HCT116 (cell line): ENCODE data around the gene GARS1. TPM values are rescaled to one million over a fixed set of nuclear protein-coding genes. Genes with fewer than 3 reads are reported as not detected.

Experiments used
- ATAC-seq: fragments of 200-7000 bp; cut with Tn5 transposase; 2 replicates; pipeline ENCODE4 v1.9.1; 2020; ENCODE audit warnings: mild to moderate bottlenecking, moderate library complexity
- BruUV-seq: library from RNA; stranded (reverse); fragments of 400-500 nt; replicated peaks from 2 replicates; lab custom pipeline; 2021; lab: Mats Ljungman, UMichigan
- CTCF ChIA-PET: fragments of 300-600 bp; sonication (Branson Sonifier 250); formaldehyde crosslinking; loops from one replicate; lab custom pipeline; 2021; ENCODE audit warnings: antibody characterized with exemption; lab: Charles Lee
- POLR2A ChIA-PET: fragments of 300-600, 350-600 bp; sonication (Branson Sonifier 250); formaldehyde crosslinking; loops from one replicate; lab custom pipeline; 2021; ENCODE audit warnings: antibody characterized with exemption; lab: Charles Lee
- RAD21 ChIA-PET, 2 experiments: fragments of 300-600 bp; sonication (Branson Sonifier 250); formaldehyde crosslinking; loops; one replicate each; lab custom pipeline; 2023; ENCODE audit warnings: low total read pairs in 2 of 2; ENCODE audit not compliant: uncharacterized antibody in 2 of 2, unreplicated experiment in 2 of 2, low non-redundant PET in 1 of 2; lab: Charles Lee
- DNase-seq: peaks from one replicate; pipeline ENCODE4 v3.0.0-alpha.2; 2010; ENCODE audit warnings: low read depth, low spot score
- H2AFZ ChIP-seq: fragments of 200-600 bp; shearing (Covaris generic), sonication (generic); 2 replicates; pipeline ENCODE4 v1.6.1; 2017; ENCODE audit warnings: low read depth, mixed run types, mixed read lengths, antibody characterized with exemption, low read length; ENCODE audit not compliant: poor library complexity, severe bottlenecking
- H3K27ac ChIP-seq: 2 replicates; pipeline ENCODE4 v1.5.1; 2012; ENCODE audit warnings: low read depth, low read length
- H3K27me3 ChIP-seq: fragments of 200-600 bp; sonication (generic); 2 replicates; pipeline ENCODE4 v1.6.1; 2016; ENCODE audit warnings: mixed run types, low read length, mixed read lengths; ENCODE audit not compliant: insufficient read depth
- H3K36me3 ChIP-seq, 2 experiments: fragments of 200-500 bp in 1 of 2; fragments of 200-600 bp in 1 of 2; sonication (Bioruptor generic) in 1 of 2; sonication (generic) in 1 of 2; 2 replicates each; pipeline versions ENCODE4 v1.5.1 to v1.6.1; 2014 to 2016; ENCODE audit warnings: low read length in 2 of 2, inconsistent platforms in 1 of 2, mixed read lengths in 1 of 2, mixed run types in 1 of 2; ENCODE audit not compliant: insufficient read depth in 2 of 2, control insufficient read depth in 1 of 2
- H3K4me1 ChIP-seq, 2 experiments: fragments of 200-600 bp in 1 of 2; sonication (generic) in 1 of 2; 2 replicates each; pipeline versions ENCODE4 v1.5.1 to v1.6.1; 2012 to 2017; ENCODE audit warnings: low read length in 2 of 2, inconsistent platforms in 1 of 2, mild to moderate bottlenecking in 1 of 2, mixed read lengths in 1 of 2, mixed run types in 1 of 2, moderate library complexity in 1 of 2; ENCODE audit not compliant: insufficient read depth in 2 of 2, control insufficient read depth in 1 of 2
- H3K4me2 ChIP-seq: fragments of 200-600 bp; sonication (generic); 2 replicates; pipeline ENCODE4 v1.6.1; 2017; ENCODE audit warnings: mixed run types, low read length, mixed read lengths
- H3K4me3 ChIP-seq, 2 experiments: fragments of 200-600 bp in 1 of 2; sonication (generic) in 1 of 2; replicated peaks in 1 of 2; 2 replicates each; pipeline ENCODE4 v1.5.1; 2011 to 2016; ENCODE audit warnings: low read length in 2 of 2, control low read depth in 1 of 2, low read depth in 1 of 2, mild to moderate bottlenecking in 1 of 2, mixed read lengths in 1 of 2, mixed run types in 1 of 2
- H3K79me2 ChIP-seq: fragments of 200-600 bp; sonication (generic); 2 replicates; pipeline ENCODE4 v1.6.1; 2017; ENCODE audit warnings: mild to moderate bottlenecking, mixed run types, low read length, moderate library complexity, mixed read lengths; ENCODE audit not compliant: insufficient read depth
- H3K9ac ChIP-seq: fragments of 200-600 bp; sonication (generic); 2 replicates; pipeline ENCODE4 v1.6.1; 2016; ENCODE audit warnings: low read length, mixed read lengths
- H3K9me2 ChIP-seq: fragments of 200-600 bp; sonication (generic), shearing (Covaris generic); 2 replicates; pipeline ENCODE4 v1.6.1; 2017; ENCODE audit warnings: mixed run types, mild to moderate bottlenecking, moderate library complexity; ENCODE audit not compliant: insufficient read depth
- H3K9me3 ChIP-seq, 2 experiments: fragments of 200-500 bp in 1 of 2; fragments of 200-600 bp in 1 of 2; sonication (Bioruptor generic) in 1 of 2; sonication (generic) in 1 of 2; 2 replicates each; pipeline ENCODE4 v1.6.1; 2014 to 2017; ENCODE audit warnings: low read length in 2 of 2, mixed read lengths in 2 of 2, inconsistent platforms in 1 of 2, low read depth in 1 of 2, mild to moderate bottlenecking in 1 of 2, mixed run types in 1 of 2, moderate library complexity in 1 of 2; ENCODE audit not compliant: control insufficient read depth in 1 of 2, insufficient read depth in 1 of 2
- H4K20me1 ChIP-seq: fragments of 200-600 bp; sonication (generic), shearing (Covaris generic); 2 replicates; pipeline ENCODE4 v1.6.1; 2017; ENCODE audit warnings: mixed run types, mild to moderate bottlenecking, moderate library complexity; ENCODE audit not compliant: insufficient read depth
- CBX3 ChIP-seq: IDR thresholded peaks from 2 replicates; pipeline ENCODE4 v1.6.1; 2012; ENCODE audit warnings: low read depth
- CTCF ChIP-seq, 3 experiments: fragments of 200-600 bp in 1 of 3; sonication (generic) in 1 of 3; IDR thresholded peaks in 2 of 3; conservative IDR thresholded peaks in 1 of 3; 2 replicates each; pipeline ENCODE4 v1.5.1; 2012 to 2017; ENCODE audit warnings: low read depth in 2 of 3, low read length in 2 of 3, antibody characterized with exemption in 1 of 3, borderline replicate concordance in 1 of 3, control low read depth in 1 of 3, mild to moderate bottlenecking in 1 of 3, mixed read lengths in 1 of 3, mixed run types in 1 of 3, moderate library complexity in 1 of 3; ENCODE audit not compliant: insufficient read depth in 1 of 3
- EGR1 ChIP-seq: IDR thresholded peaks from 2 replicates; pipeline ENCODE4 v1.6.1; 2012; ENCODE audit warnings: low read depth
- ELF1 ChIP-seq: IDR thresholded peaks from 2 replicates; pipeline ENCODE4 v1.6.1; 2012; ENCODE audit warnings: low read depth, borderline replicate concordance
- EZH2 ChIP-seq: fragments of 200-600 bp; sonication (generic); IDR thresholded peaks from 2 replicates; pipeline ENCODE4 v1.6.1; 2017; ENCODE audit warnings: antibody characterized with exemption, mixed run types
- POLR2A ChIP-seq: IDR thresholded peaks from 2 replicates; pipeline ENCODE4 v1.7.0; 2011; ENCODE audit warnings: borderline replicate concordance; ENCODE audit not compliant: insufficient read depth, insufficient read length; ENCODE audit errors: extremely low read depth
- POLR2AphosphoS5 ChIP-seq: IDR thresholded peaks from 2 replicates; pipeline ENCODE4 v1.6.1; 2011; ENCODE audit warnings: mild to moderate bottlenecking, low read depth, low read length, moderate library complexity
- SP1 ChIP-seq: IDR thresholded peaks from 2 replicates; pipeline ENCODE4 v1.6.1; 2012; ENCODE audit warnings: low read depth
- TCF7L2 ChIP-seq: IDR thresholded peaks from 2 replicates; pipeline ENCODE4 v1.7.0; 2011; ENCODE audit warnings: borderline replicate concordance, inconsistent platforms; ENCODE audit not compliant: insufficient read depth, insufficient read length; ENCODE audit errors: extremely low read depth
- ZNF274 ChIP-seq: fragments of 200-500 bp; sonication (Bioruptor generic); IDR thresholded peaks from 2 replicates; pipeline ENCODE4 v1.6.1; 2014; ENCODE audit warnings: mild to moderate bottlenecking, low read depth, low read length, inconsistent platforms
- intact Hi-C: fragments of 100-400 bp; cut with micrococcal nuclease; formaldehyde crosslinking; loops from 2 replicates; pipeline ENCODE4 v1.10.0; 2022
- total RNA-seq: library from RNA; stranded (reverse); gene quantifications from one replicate; pipeline ENCODE4 v1.2.1, GENCODE V29; 2021; ENCODE audit not compliant: unreplicated experiment

Gene GARS1
- total RNA-seq, 1 experiment from 2014 or later = 329 TPM

- ChIA-PET RAD21 (no interaction called here), CTCF (no interaction called here)
Observed at GRCh38 chr7:30654296-30655090, 59.8 kb downstream of the GARS1 start.

More at GRCh38 chr7:30654296-30655090, 59.8 kb downstream of the GARS1 start:
- Histone ChIP-seq H3K27me3 (no peaks in the 10 kb centered on the region), H3K79me2 (no peaks in the 10 kb centered on the region), H3K27ac (no peak overlapping the region), H3K4me2 (no peak overlapping the region), H3K4me3 (no peak overlapping the region), H3K4me1 (no peaks in the 10 kb centered on the region), H3K9ac (no peak overlapping the region), H4K20me1 (no peaks in the 10 kb centered on the region), H2AFZ (no peak overlapping the region), H3K9me2 (no peaks in the 10 kb centered on the region), H3K36me3 (no peaks in the 10 kb centered on the region), H3K9me3 (no peaks in the 10 kb centered on the region)
- POLR2A ChIA-PET = no interaction called here
- DNase-seq (no peak), ATAC-seq (no peak)
- intact Hi-C loops = no loop called here
- TF ChIP-seq SP1 (no peak), ZNF274 (no peak), POLR2A (no peak), EGR1 (no peak), EZH2 (no peak), ELF1 (no peak), TCF7L2 (no peak), CBX3 (no peak), CTCF (IDR thresholded peaks at IDR 0.05 in 2 of 3, conservative IDR thresholded peaks at IDR 0.05 in 1 of 3; ENCODE audit: borderline replicate concordance in 1 of 3, insufficient read depth in 1 of 3, low read depth in 2 of 3, low read length in 2 of 3) (no peak), POLR2AphosphoS5 (no peak)
- no TSS peak for BruUV-seq
